Activated naive CD4-positive, alpha-beta T cell treated with anti-CD3 and anti-CD28 coated beads, Interleukin-2, amount 50 U/mL, for 16 hours (primary cell): ENCODE data around the gene FAM222B.
"Not testable (repeated sequence)": the region's sequence is repeated elsewhere in the genome, so short reads cannot be mapped to it uniquely, and the experiment has no call there.

Experiments used
- DNase-seq: peaks from one replicate; pipeline ENCODE4 v3.0.0-alpha.2; 2020

FAM222B gene

DNA sequence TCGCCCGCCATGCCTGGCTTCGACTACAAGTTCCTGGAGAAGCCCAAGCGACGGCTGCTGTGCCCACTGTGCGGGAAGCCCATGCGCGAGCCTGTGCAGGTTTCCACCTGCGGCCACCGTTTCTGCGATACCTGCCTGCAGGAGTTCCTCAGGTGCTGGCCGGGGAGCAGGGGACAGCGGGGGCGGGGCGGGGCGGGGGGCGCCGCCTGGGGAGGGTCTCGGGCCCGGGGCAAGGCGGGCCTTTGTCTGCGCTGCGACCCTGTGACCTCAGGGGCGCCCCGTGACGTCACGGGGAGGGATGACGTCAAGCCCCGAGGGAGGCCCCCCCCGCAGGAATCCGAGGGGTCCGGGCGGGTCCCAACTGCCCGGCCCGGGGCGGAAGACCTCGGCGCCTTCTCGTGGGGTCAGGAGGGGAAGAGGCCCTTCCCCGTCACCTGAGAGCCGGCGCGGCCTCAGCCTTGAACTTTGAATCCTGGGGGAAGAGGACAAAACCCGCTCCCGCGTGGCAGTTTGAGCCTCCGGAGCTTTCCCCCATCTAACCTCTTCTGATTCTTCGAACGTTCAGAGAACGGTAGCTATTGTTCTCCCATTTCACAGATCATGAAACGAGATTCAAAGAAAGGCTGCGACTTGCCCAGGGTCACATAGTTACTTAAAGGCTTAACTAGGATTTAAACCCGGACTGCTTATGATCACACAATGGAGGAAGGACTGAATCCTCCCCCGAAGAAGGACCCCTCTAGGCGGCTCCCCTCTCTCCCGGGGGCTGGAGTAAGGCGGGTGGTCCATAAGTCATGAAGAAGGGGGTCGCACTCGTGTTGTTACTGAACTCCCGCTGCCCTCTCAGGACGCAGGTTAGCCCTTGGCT lies 98.3 kb downstream of the FAM222B start:
- DNase-seq, result peak; percentile 72

DNA sequence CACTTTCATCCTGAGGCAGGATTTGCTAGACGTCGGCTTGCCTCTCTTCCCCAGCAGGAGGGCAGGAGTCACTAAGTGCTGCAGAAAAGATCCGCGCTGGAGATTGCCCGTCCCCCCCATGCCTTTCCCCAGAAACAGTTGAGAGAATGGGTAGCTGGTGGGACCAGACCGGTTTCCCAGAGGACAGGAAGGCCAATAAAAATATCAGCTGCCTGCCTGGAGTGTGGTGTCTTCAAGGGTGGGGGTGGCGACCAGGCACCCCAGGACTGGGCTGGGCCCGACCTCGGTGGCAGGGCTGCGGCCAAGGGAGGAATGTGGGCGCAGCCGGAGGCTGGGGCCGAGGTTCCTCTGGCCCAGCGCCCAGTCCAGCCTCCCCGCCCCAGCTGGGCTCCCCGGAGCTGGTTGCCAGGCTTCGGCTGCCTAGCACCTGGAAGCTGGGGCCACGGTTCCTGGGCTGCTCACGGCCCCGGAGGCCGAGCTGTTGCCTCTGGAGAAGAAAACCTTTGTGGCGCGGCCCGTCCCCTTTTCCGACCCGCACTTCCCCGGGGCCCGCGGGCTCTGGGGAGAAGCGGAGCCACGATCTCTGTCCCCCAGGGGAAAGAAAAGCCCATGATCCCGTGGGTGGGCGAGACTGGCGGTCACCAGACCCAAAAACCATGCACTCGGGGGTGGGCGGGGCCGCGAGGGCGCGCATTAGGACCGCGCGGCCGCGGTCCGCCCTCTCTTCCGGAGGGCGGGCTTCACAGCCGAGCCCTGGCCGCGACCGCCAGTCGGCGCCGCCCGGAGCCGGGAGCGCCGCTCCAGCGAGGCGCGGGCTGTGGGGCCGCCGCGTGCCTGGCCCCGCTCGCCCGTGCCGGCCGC lies 99.1 kb downstream of the FAM222B start, which contains the start of gene TRAF4:
TRAF4 (plus strand) TSS at position 769 of the 861 bp plus-strand sequence. CDS start 102 bp downstream, outside the sequence.
- peak; percentile 82 for DNase-seq

DNA sequence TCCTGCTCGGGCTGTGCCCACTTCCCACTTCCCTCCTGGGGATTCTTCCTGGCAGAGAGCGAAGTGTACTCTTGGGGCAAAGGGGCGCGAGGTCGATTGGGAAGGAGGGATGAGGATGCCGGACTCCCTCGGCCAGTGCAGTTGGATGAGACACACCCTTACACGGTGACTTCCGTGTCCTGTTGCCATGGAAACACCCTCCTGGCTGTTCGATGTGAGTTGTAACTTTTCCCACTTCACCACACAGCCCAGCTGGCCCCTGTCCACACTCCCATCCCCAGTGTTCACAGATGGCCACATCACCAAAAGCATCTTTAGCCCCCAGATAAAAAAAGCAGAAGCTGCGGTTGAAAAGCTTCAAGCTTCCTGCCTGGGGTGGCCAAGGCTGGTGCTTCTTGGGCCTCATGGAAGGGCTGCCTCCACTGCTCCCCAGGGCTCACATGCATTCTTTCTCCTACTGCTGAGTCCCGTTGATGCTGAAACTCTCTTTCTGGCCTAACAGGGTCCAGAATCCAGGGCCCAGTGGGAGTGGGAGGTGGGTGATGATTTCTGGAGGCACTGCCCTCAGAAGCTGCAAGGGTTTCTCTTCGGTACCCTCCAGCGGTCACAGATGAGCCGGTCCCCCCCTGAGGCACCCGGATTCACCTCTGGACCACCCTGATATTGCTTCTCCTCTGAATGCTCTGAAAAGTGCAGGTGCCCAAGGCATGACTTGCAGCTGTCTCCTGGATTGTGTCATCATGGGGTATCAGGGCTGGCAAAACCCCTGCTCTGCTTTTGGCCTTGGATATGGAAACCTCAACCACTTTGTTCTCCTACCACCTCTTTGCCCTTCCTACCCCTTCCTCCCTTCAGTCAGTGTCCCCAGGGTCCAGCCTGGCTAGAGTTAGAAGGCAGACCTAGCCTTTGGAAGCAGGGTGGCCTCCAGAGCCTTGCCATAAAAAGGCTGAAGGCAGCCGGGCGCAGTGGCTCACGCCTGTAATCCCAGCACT lies 100.9 kb downstream of the FAM222B start:
- DNase-seq, result no peak

- DNase-seq, result no peak
These were observed 101.9 kb downstream of the FAM222B start for GRCh38 chr17:28740406-28741357.

- DNase-seq, result peak; percentile 74
These were observed 103.8 kb downstream of the FAM222B start for GRCh38 chr17:28738680-28739384.

- DNase-seq, result no peak
These were observed 104.6 kb downstream of the FAM222B start for GRCh38 chr17:28737770-28738679.

- DNase-seq, result no peak
These were observed 105.3 kb downstream of the FAM222B start for GRCh38 chr17:28737316-28737715.

DNA sequence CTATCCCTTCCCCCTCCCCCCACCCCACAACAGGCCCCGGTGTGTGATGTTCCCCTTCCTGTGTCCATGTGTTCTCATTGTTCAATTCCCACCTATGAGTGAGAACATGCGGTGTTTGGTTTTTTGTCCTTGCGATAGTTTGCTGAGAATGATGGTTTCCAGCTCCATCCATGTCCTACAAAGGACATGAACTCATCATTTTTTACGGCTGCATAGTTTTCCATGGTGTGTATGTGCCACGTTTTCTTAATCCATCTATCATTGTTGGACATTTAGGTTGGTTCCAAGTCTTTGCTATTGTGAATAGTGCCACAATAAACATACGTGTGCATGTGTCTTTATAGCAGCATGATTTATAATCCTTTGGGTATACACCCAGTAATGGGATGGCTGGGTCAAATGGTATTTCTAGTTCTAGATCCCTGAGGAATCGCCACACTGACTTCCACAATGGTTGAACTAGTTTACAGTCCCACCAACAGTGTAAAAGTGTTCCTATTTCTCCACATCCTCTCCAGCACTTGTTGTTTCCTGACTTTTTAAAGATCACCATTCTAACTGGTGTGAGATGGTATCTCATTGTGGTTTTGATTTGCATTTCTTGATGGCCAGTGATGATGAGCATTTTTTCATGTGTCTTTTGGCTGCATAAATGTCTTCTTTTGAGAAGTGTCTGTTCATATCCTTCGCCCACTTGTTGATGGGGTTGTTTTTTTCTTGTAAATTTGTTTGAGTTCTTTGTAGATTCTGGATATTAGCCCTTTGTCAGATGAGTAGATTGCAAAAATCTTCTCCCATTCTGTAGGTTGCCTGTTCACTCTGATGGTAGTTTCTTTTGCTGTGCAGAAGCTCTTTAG lies 106.4 kb downstream of the FAM222B start:
- DNase-seq, result not testable (repeated sequence)

GRCh38 chr17:28735242-28735722 lies 107.3 kb downstream of the FAM222B start:
- no peak for DNase-seq

GRCh38 chr17:28734712-28735241 lies 107.8 kb downstream of the FAM222B start:
- DNase-seq, result no peak

GRCh38 chr17:28733346-28733745 lies 109.2 kb downstream of the FAM222B start:
- DNase-seq, result no peak

DNA sequence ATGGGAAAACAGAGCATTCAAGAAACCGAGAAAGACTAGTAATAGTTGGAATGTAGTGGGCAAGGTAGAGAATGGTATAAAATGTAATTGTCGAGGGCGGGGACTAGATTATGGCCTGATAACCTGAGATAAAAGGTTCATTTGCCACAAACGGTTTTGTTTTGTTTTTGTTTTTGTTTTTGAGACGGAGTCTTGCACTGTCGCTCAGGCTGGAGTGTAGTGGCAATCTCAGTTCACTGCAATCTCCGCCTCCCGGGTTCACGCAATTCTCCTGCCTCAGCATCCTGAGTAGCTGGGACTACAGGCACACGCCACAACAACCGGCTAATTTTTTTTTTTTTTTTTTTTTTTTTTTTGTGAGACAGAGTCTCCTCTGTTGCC lies 112.7 kb downstream of the FAM222B start:
- DNase-seq, result no peak

- peak; percentile 97 for DNase-seq
These were observed 114.0 kb downstream of the FAM222B start, which contains the start of gene NEK8 for GRCh38 chr17:28728364-28729200. Gene NEK8, plus strand, starts transcription at chr17:28728788. Its CDS starts 26 bp downstream, at chr17:28728814.

DNA sequence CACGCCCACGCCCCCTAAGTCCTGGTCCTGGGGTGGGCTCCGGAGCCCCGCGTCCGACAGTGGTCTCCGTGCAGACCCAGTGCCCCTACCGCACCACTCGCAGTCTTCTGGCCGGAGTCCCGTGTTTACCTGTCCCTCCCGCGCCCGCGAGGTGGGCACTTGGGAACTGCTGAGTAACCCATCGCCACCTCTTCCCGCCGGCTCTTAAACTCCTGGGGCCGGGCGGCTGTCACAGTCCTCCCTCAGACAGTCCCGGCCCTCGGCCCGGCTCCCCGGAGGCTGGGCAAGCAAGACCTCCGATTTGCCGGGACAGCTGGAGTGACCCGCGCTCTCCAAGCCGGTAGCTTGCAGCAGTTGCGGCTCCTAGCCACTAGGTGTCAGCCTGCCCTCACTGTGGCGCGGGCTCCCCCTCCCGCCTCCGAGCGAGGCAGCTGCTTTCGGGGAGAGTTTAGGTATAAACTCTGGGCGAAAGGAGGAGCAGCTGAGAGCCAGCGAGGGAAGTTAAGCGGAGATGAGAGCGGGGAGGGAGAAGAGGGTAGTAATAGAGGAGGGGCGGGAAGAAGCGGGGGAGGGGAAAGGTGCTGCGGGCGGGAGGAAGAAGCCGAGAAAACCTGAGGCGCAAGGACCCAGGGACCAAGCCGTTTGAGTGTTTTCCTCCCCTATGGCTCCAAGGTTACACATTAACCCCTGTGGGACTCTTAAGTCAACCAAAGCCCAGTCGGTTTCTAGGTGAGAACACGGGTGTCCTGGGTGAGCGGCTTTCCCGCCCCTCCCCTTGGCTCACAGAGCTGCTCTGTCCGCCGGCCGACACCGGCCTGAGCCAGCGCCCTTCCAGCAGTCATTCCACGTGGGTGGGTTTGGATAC lies 115.7 kb downstream of the FAM222B start:
- DNase-seq, result peak; percentile 91

DNA sequence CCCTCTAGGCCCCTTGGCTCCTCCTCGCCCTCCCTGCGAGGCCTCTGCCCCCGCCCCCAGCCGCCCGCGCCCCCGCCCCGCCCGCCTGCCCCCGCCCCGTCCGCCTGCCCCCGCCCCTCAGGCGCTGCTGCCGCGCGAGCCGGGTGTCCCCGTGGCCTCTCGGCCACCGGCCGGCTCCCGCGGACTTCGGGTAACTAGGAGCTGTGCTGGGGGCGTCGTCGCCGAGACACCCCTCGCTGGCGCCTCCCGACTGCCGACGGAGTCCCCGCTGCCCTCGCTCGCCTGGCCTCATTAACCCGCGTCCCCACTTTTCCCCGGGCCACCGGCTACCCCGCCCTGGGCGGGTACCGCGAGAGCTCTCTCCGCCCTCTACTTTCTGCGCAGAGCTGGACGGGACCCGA lies 116.4 kb downstream of the FAM222B start, which contains the start of gene TLCD1:
TLCD1 (minus strand) TSS at position 8 of the 401 bp plus-strand sequence. CDS start 136 bp downstream, outside the sequence.
- DNase-seq, result peak; percentile 82
